Testis (tissue), 2 donors: Measurements from ENCODE around the gene UBE2O.

Source experiments
- CTCF ChIP-seq, 3 experiments: fragments of 450-650 bp in 2 of 3; fragments of 200-600 bp in 1 of 3; sonication (generic) in 1 of 3; IDR thresholded peaks; one replicate each; pipeline ENCODE4 v1.5.1; 2016 to 2019; ENCODE audit warnings: antibody characterized with exemption in 3 of 3, mild to moderate bottlenecking in 2 of 3, moderate library complexity in 1 of 3
- POLR2A ChIP-seq: fragments of 450-650 bp; IDR thresholded peaks from one replicate; pipeline ENCODE4 v1.6.1; 2017; ENCODE audit warnings: antibody characterized with exemption, mild to moderate bottlenecking, moderate library complexity

- no peak for TF ChIP-seq CTCF (IDR thresholded peaks at IDR 0.05)
- TF ChIP-seq POLR2A, result no peak
These were observed 38.3 kb downstream of the UBE2O start for GRCh38 chr17:76414334-76415295.
